HepG2 (cell line): Measurements from ENCODE around the gene SIGLEC6. TPM values are rescaled to one million over a fixed set of nuclear protein-coding genes. Genes with fewer than 3 reads are reported as not detected.

Experiments
- ATAC-seq: fragments of 200-7000 bp; cut with Tn5 transposase; 3 replicates; pipeline ENCODE4 v1.9.1; 2020; ENCODE audit warnings: mild to moderate bottlenecking, moderate library complexity
- BruUV-seq: library from RNA; stranded (reverse); fragments of 400-500 nt; replicated peaks from 2 replicates; lab custom pipeline; 2021; lab: Mats Ljungman, UMichigan
- CTCF ChIA-PET: fragments of 300-600 bp; formaldehyde crosslinking; extraction: SDS; loops from one replicate; lab custom pipeline; 2021; ENCODE audit warnings: low total read pairs, inconsistent platforms, low intra/inter-chr PET ratio; lab: Yijun Ruan, JAX
- POLR2A ChIA-PET: fragments of 350-600 bp; sonication (Branson Sonifier 250); formaldehyde crosslinking; loops from one replicate; lab custom pipeline; 2020; ENCODE audit warnings: antibody characterized with exemption, inconsistent platforms; lab: Yijun Ruan, JAX
- DNase-seq: peaks from one replicate; pipeline ENCODE4 v3.0.0-alpha.2; 2015; ENCODE audit warnings: low spot score
- FAIRE-seq: peaks from 3 replicates; lab custom pipeline; 2011; peaks lifted over from hg19 to GRCh38; lab: Jason Lieb, UNC
- H2AFZ ChIP-seq: one replicate; pipeline ENCODE4 v1.6.1; 2011; ENCODE audit warnings: low read length, inconsistent platforms
- H3K27ac ChIP-seq: fragments of 300-600 bp; 3 replicates; pipeline ENCODE4 v1.8.0; 2011; ENCODE audit warnings: mixed run types, mild to moderate bottlenecking, mixed read lengths, low read length, inconsistent platforms; ENCODE audit not compliant: insufficient read depth; ENCODE audit errors: extremely low read length
- H3K27me3 ChIP-seq, 2 experiments: fragments of 200-600 bp in 1 of 2; 2 replicates in 1 of 2; 3 replicates in 1 of 2; pipeline versions ENCODE4 v1.6.0 to v1.8.0; 2011; ENCODE audit warnings: low read length in 2 of 2, mild to moderate bottlenecking in 2 of 2, moderate library complexity in 2 of 2, inconsistent platforms in 1 of 2; ENCODE audit not compliant: insufficient read depth in 2 of 2, control insufficient read depth in 1 of 2
- H3K36me3 ChIP-seq, 2 experiments: fragments of 200-600 bp in 1 of 2; replicated peaks in 1 of 2; 2 replicates in 1 of 2; 3 replicates in 1 of 2; pipeline versions ENCODE4 v1.5.1 to v1.8.0; 2011; ENCODE audit warnings: low read length in 2 of 2, inconsistent platforms in 1 of 2; ENCODE audit not compliant: insufficient read depth in 2 of 2, control insufficient read depth in 1 of 2
- H3K4me1 ChIP-seq: 2 replicates; pipeline ENCODE4 v1.5.1; 2012; ENCODE audit warnings: low read length, inconsistent platforms; ENCODE audit not compliant: insufficient read depth
- H3K4me2 ChIP-seq: 2 replicates; pipeline ENCODE4 v1.6.0; 2011; ENCODE audit warnings: low read depth, low read length, inconsistent platforms
- H3K4me3 ChIP-seq, 3 experiments: fragments of 200-600 bp in 1 of 3; sonication (generic), shearing (Covaris generic) in 1 of 3; replicated peaks in 1 of 3; 2 replicates each; pipeline ENCODE4 v1.5.1; 2011 to 2016; ENCODE audit warnings: low read length in 3 of 3, inconsistent platforms in 2 of 3, low read depth in 2 of 3, mild to moderate bottlenecking in 2 of 3, control low read depth in 1 of 3, mixed read lengths in 1 of 3; ENCODE audit not compliant: insufficient read depth in 1 of 3
- H3K79me2 ChIP-seq: one replicate; pipeline ENCODE4 v1.6.1; 2011; ENCODE audit warnings: low read length, inconsistent platforms; ENCODE audit not compliant: insufficient read depth
- H3K9ac ChIP-seq: 2 replicates; pipeline ENCODE4 v1.6.0; 2011; ENCODE audit warnings: mild to moderate bottlenecking, low read depth, low read length, inconsistent platforms; ENCODE audit not compliant: insufficient read depth
- H3K9me3 ChIP-seq: 2 replicates; pipeline ENCODE4 v1.5.1; 2012; ENCODE audit warnings: mild to moderate bottlenecking, low read length
- H4K20me1 ChIP-seq: 2 replicates; pipeline ENCODE4 v1.6.0; 2011; ENCODE audit warnings: inconsistent platforms, mild to moderate bottlenecking, low read length, moderate library complexity; ENCODE audit not compliant: insufficient read depth
- DMAP1 ChIP-seq: IDR thresholded peaks from 2 replicates; pipeline ENCODE4 v1.6.1; 2016
- FOXJ3 ChIP-seq: sonication (generic); formaldehyde crosslinking; IDR thresholded peaks from 2 replicates; pipeline ENCODE4 v1.4.0; 2020; ENCODE audit warnings: missing genetic modification reagents, mild to moderate bottlenecking, borderline replicate concordance
- MIER2 ChIP-seq: IDR thresholded peaks from 2 replicates; pipeline ENCODE4 v1.6.1; 2016; ENCODE audit warnings: missing biosample characterization, missing genetic modification reagents
- SIN3A ChIP-seq: IDR thresholded peaks from 2 replicates; pipeline ENCODE4 v1.6.1; 2011; ENCODE audit warnings: low read depth, mild to moderate bottlenecking, control low read depth, low read length, borderline replicate concordance
- WGBS: methylation state at CpG from one replicate; pipeline ENCODE4 v1.1.6; 2017; ENCODE audit warnings: low lambda C conversion rate; 5-methylcytosine and 5-hydroxymethylcytosine counted together
- in situ Hi-C: cut with HindIII; loops from 2 replicates; pipeline ENCODE4 v1.10.0; 2017; ENCODE audit warnings: low pct_unique_long_range_greater_than_20kb; ENCODE audit not compliant: extremely low pct_ligation_motif_present
- intact Hi-C: fragments of 100-400 bp; cut with micrococcal nuclease; formaldehyde crosslinking; loops from one replicate; pipeline ENCODE4 v1.10.0; 2022; ENCODE audit not compliant: unreplicated experiment
- polyA plus RNA-seq, 8 experiments: library from polyadenylated mRNA; depleted of rRNA in 3 of 8; stranded (reverse) in 7 of 8; unstranded in 1 of 8; fragments of >200 nt; fragmentation: Illumina TruSeq in 4 of 8; extraction: Trizol in 4 of 8; gene quantifications; 2 replicates each; pipeline versions ENCODE4 v1.2.1 to v1.2.3, GENCODE V29; 2011 to 2016; ENCODE audit warnings: low read depth in 4 of 8, missing spikeins in 1 of 8, mixed read lengths in 1 of 8; ENCODE audit not compliant: insufficient read depth in 1 of 8
- total RNA-seq, 5 experiments: library from RNA; depleted of rRNA; stranded (reverse); fragments of >200 nt; fragmentation: Illumina TruSeq; extraction: Trizol; gene quantifications; 2 replicates each; pipeline ENCODE4 v1.2.3, GENCODE V29; 2016; ENCODE audit warnings: low read depth in 1 of 5
- TF ChIP-seq, protein P1 (sequence below): sonication (generic); formaldehyde crosslinking; IDR thresholded peaks from 2 replicates; pipeline ENCODE4 v1.5.0; 2020; ENCODE audit warnings: mild to moderate bottlenecking, missing genetic modification reagents, borderline replicate concordance

The SIGLEC6 gene
- total and polyA plus RNA-seq, 2 of the 13 experiments (the other 11 are each of a cell fraction or from before 2014, with no cell fraction given) = not detected

DNA sequence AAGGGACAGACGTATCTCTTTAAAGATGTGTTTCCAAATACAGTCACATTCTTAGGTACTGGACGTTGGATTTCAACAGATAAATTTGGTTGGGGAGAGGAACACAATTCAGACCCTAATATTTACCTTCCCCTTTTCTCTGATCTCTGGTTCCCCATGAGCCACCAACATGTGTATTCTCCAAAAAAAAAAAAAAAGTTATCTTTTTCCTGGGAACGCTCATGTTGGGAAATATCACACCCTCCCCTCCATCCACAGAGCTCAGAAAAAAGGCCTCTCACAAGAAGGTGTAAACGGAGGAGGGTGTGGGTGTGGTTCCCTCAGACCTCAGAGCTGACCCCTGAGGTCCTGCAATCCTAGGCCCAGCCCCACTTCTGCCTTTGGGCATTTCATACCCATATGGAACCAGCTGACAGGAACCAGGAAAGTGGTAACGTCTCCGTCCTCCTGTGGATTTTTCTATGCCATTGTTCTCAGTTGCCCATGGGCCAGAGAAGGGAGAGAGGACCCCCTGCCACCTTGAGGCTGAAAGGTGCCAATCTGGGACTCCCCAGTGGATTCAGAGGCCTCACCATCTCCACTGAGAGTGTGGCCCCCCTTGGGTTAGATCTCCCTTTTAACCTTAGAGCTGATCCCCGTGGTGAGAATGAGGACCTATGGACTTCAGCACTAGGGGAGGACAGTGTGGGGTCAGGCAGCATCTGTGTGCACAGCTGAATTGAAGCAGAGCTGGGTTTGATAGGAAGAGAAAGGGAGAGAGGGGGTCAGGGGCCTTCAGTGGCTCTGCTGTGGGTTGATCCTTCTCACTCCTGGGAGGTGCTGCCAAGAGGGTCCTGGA, 21.4 kb downstream of the SIGLEC6 start:
- intact Hi-C loops (no loop called here), in situ Hi-C loops (no loop called here)
- POLR2A ChIA-PET = no interaction called here
- Histone ChIP-seq H3K27me3 (no peaks in the 10 kb centered on the region; a peak in 1 of 5 replicates), H3K9me3 (no peaks in the 10 kb centered on the region), H3K9ac (no peak overlapping the region), H3K79me2 (no peaks in the 10 kb centered on the region), H2AFZ (no peak overlapping the region), H3K27ac (no peak overlapping the region), H3K4me1 (no peaks in the 10 kb centered on the region), H3K4me3 (no peak overlapping the region), H3K36me3 (no peaks in the 10 kb centered on the region), H3K4me2 (no peak overlapping the region), H4K20me1 (no peaks in the 10 kb centered on the region)
- CTCF ChIA-PET = no interaction called here
- no peak for FAIRE-seq
- no TSS peak for BruUV-seq
- DNase-seq = no peak
- TF ChIP-seq MIER2 (CRISPR knock-in tag) (no peak), SIN3A (no peak), FOXJ3 (CRISPR knock-in tag) (no peak), DMAP1 (no peak)
- TF ChIP-seq, protein P1, sequence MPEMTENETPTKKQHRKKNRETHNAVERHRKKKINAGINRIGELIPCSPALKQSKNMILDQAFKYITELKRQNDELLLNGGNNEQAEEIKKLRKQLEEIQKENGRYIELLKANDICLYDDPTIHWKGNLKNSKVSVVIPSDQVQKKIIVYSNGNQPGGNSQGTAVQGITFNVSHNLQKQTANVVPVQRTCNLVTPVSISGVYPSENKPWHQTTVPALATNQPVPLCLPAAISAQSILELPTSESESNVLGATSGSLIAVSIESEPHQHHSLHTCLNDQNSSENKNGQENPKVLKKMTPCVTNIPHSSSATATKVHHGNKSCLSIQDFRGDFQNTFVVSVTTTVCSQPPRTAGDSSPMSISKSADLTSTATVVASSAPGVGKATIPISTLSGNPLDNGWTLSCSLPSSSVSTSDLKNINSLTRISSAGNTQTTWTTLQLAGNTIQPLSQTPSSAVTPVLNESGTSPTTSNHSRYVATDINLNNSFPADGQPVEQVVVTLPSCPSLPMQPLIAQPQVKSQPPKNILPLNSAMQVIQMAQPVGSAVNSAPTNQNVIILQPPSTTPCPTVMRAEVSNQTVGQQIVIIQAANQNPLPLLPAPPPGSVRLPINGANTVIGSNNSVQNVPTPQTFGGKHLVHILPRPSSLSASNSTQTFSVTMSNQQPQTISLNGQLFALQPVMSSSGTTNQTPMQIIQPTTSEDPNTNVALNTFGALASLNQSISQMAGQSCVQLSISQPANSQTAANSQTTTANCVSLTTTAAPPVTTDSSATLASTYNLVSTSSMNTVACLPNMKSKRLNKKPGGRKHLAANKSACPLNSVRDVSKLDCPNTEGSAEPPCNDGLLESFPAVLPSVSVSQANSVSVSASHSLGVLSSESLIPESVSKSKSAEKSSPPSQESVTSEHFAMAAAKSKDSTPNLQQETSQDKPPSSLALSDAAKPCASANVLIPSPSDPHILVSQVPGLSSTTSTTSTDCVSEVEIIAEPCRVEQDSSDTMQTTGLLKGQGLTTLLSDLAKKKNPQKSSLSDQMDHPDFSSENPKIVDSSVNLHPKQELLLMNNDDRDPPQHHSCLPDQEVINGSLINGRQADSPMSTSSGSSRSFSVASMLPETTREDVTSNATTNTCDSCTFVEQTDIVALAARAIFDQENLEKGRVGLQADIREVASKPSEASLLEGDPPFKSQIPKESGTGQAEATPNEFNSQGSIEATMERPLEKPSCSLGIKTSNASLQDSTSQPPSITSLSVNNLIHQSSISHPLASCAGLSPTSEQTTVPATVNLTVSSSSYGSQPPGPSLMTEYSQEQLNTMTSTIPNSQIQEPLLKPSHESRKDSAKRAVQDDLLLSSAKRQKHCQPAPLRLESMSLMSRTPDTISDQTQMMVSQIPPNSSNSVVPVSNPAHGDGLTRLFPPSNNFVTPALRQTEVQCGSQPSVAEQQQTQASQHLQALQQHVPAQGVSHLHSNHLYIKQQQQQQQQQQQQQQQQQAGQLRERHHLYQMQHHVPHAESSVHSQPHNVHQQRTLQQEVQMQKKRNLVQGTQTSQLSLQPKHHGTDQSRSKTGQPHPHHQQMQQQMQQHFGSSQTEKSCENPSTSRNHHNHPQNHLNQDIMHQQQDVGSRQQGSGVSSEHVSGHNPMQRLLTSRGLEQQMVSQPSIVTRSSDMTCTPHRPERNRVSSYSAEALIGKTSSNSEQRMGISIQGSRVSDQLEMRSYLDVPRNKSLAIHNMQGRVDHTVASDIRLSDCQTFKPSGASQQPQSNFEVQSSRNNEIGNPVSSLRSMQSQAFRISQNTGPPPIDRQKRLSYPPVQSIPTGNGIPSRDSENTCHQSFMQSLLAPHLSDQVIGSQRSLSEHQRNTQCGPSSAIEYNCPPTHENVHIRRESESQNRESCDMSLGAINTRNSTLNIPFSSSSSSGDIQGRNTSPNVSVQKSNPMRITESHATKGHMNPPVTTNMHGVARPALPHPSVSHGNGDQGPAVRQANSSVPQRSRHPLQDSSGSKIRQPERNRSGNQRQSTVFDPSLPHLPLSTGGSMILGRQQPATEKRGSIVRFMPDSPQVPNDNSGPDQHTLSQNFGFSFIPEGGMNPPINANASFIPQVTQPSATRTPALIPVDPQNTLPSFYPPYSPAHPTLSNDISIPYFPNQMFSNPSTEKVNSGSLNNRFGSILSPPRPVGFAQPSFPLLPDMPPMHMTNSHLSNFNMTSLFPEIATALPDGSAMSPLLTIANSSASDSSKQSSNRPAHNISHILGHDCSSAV (CRISPR knock-in tag) = no peak
- no peak for ATAC-seq
- 0% methylated on average over 5 of the region's 7 CpGs for WGBS
